ENCODE results near the gene LRCH4.

The LRCH4 gene

GRCh38 chr7:100567751-100568175, 18.2 kb downstream of the LRCH4 start:
- H3K9ac ChIP-seq (ENCODE audit: low read length): no peak overlapping the region

GRCh38 chr7:100567031-100567730, 18.7 kb downstream of the LRCH4 start:
- Histone ChIP-seq H3K4me2 (ENCODE audit: low read depth, low read length, poor library complexity, severe bottlenecking) (no peak overlapping the region), H4K20me1 (ENCODE audit: low read depth, low read length) (no peaks in the 10 kb centered on the region), H3K27ac (ENCODE audit: low read depth, low read length) (no peak overlapping the region), H3F3A (ENCODE audit: insufficient read depth) (no peaks in the 10 kb centered on the region), H3K36me3 (ENCODE audit: low read length) (no peaks in the 10 kb centered on the region), H3K9me3 (ENCODE audit: insufficient read depth, low read length) (no peaks in the 10 kb centered on the region), H3K9ac (ENCODE audit: low read length) (no peak overlapping the region), H3K9me2 (replicated peaks; ENCODE audit: insufficient read depth, low read length) (no peaks in the 10 kb centered on the region), H2AFZ (ENCODE audit: low read depth, low read length, severe bottlenecking) (no peak overlapping the region), H3K4me3 (ENCODE audit: insufficient read depth, low read length, poor library complexity, severe bottlenecking) (no peak overlapping the region), H3K79me2 (ENCODE audit: insufficient read depth, low read length) (no peaks in the 10 kb centered on the region), H3K27me3 (ENCODE audit: low read length) (no peaks in the 10 kb centered on the region)
- TF ChIP-seq CTCF (IDR thresholded peaks at IDR 0.05; ENCODE audit: insufficient read depth, low read length, poor library complexity, severe bottlenecking) (no peak), EZH2phosphoT487 (conservative IDR thresholded peaks at IDR 0.05; ENCODE audit: low read length) (no peak)

More at GRCh38 chr7:100567751-100568175, 18.2 kb downstream of the LRCH4 start:
- no peaks in the 10 kb centered on the region for H3K79me2 ChIP-seq (ENCODE audit: insufficient read depth, low read length)
- no peaks in the 10 kb centered on the region for H3K9me3 ChIP-seq (ENCODE audit: insufficient read depth, low read length)
- no peaks in the 10 kb centered on the region for H3K36me3 ChIP-seq (ENCODE audit: low read length)
- no peak overlapping the region for H3K4me3 ChIP-seq (ENCODE audit: insufficient read depth, low read length, poor library complexity, severe bottlenecking)
- no peaks in the 10 kb centered on the region for H3K27me3 ChIP-seq (ENCODE audit: low read length)
- H3F3A ChIP-seq (ENCODE audit: insufficient read depth): no peaks in the 10 kb centered on the region
- no peak overlapping the region for H2AFZ ChIP-seq (ENCODE audit: low read depth, low read length, severe bottlenecking)
- H3K9me2 ChIP-seq (replicated peaks; ENCODE audit: insufficient read depth, low read length): no peaks in the 10 kb centered on the region
- no peak overlapping the region for H3K4me2 ChIP-seq (ENCODE audit: low read depth, low read length, poor library complexity, severe bottlenecking)
- no peaks in the 10 kb centered on the region for H4K20me1 ChIP-seq (ENCODE audit: low read depth, low read length)
- H3K27ac ChIP-seq (ENCODE audit: low read depth, low read length): no peak overlapping the region
- TF ChIP-seq CTCF (IDR thresholded peaks at IDR 0.05; ENCODE audit: insufficient read depth, low read length, poor library complexity, severe bottlenecking) (no peak), EZH2phosphoT487 (conservative IDR thresholded peaks at IDR 0.05; ENCODE audit: low read length) (no peak)

GRCh38 chr7:100566018-100566531, 19.9 kb downstream of the LRCH4 start:
- Histone ChIP-seq H3K36me3 (ENCODE audit: low read length) (no peaks in the 10 kb centered on the region), H3K27me3 (ENCODE audit: low read length) (no peaks in the 10 kb centered on the region), H3K9me2 (replicated peaks; ENCODE audit: insufficient read depth, low read length) (no peaks in the 10 kb centered on the region), H3K79me2 (ENCODE audit: insufficient read depth, low read length) (no peaks in the 10 kb centered on the region), H2AFZ (ENCODE audit: low read depth, low read length, severe bottlenecking) (no peak overlapping the region), H4K20me1 (ENCODE audit: low read depth, low read length) (no peaks in the 10 kb centered on the region), H3F3A (ENCODE audit: insufficient read depth) (no peaks in the 10 kb centered on the region), H3K9ac (ENCODE audit: low read length) (no peak overlapping the region), H3K27ac (ENCODE audit: low read depth, low read length) (no peak overlapping the region), H3K4me2 (ENCODE audit: low read depth, low read length, poor library complexity, severe bottlenecking) (no peak overlapping the region), H3K9me3 (ENCODE audit: insufficient read depth, low read length) (no peaks in the 10 kb centered on the region), H3K4me3 (ENCODE audit: insufficient read depth, low read length, poor library complexity, severe bottlenecking) (no peak overlapping the region)
- TF ChIP-seq CTCF (IDR thresholded peaks at IDR 0.05; ENCODE audit: insufficient read depth, low read length, poor library complexity, severe bottlenecking) (no peak), EZH2phosphoT487 (conservative IDR thresholded peaks at IDR 0.05; ENCODE audit: low read length) (no peak)

Measured in SU-DHL-6 (cell line).